ENCODE results near the gene TNFRSF1A.
A peak's percentile ranks its signal among the peaks of the same experiment; 100 is the strongest.

The TNFRSF1A gene

DNA sequence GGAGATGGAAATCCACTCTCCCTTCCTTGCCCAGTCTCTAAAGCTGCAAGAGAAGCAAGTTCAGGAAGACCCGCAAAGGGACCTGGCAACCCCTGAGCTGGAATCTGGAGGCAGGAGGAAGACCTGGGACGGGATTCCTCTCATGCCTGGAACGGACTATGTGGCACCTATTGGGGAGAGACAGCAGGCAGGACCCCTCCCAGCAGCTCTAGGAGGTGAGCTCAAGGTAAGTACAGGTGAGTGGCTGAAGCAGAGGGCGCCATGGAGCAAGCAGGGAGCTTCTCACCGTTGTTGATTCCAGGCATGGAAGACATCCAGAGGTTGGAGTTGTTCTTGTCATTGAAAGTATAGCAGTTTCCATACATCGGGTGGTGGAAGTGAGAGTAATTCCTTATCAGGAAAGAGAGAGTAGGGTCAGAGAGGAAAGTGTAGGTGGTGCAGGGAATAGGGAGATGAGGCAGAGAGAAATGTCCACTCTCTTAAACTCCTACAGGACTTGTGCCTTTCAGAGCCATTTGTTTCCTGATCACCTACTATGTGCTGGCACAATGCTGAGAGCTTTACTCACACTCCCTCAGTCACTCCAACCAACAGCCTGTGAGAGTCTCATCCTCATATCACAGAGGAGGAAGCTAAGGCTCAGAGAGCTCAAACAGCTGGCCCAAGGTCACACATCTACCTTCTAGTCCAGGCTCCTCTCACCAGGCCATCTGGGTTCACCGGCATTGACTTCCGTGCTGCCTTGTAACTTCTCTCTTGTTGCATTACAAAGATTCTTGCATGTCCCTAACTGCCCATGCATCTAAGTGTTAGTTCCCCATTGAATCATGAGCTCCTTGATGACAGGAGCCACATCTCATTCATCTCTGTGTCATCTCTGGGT, 13.9 kb upstream of the TNFRSF1A start:
- TF ChIP-seq, protein P1, sequence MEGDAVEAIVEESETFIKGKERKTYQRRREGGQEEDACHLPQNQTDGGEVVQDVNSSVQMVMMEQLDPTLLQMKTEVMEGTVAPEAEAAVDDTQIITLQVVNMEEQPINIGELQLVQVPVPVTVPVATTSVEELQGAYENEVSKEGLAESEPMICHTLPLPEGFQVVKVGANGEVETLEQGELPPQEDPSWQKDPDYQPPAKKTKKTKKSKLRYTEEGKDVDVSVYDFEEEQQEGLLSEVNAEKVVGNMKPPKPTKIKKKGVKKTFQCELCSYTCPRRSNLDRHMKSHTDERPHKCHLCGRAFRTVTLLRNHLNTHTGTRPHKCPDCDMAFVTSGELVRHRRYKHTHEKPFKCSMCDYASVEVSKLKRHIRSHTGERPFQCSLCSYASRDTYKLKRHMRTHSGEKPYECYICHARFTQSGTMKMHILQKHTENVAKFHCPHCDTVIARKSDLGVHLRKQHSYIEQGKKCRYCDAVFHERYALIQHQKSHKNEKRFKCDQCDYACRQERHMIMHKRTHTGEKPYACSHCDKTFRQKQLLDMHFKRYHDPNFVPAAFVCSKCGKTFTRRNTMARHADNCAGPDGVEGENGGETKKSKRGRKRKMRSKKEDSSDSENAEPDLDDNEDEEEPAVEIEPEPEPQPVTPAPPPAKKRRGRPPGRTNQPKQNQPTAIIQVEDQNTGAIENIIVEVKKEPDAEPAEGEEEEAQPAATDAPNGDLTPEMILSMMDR (IDR thresholded peaks at IDR 0.05; ENCODE audit: control insufficient read depth, extremely low read depth, insufficient read depth), result peak; percentile 18; the same call in 1 of the 2 replicates
- DNase-seq (ENCODE audit: low read depth), result no peak
- H3K4me3 ChIP-seq (ENCODE audit: low read depth, low read length), result no peak overlapping the region

DNA sequence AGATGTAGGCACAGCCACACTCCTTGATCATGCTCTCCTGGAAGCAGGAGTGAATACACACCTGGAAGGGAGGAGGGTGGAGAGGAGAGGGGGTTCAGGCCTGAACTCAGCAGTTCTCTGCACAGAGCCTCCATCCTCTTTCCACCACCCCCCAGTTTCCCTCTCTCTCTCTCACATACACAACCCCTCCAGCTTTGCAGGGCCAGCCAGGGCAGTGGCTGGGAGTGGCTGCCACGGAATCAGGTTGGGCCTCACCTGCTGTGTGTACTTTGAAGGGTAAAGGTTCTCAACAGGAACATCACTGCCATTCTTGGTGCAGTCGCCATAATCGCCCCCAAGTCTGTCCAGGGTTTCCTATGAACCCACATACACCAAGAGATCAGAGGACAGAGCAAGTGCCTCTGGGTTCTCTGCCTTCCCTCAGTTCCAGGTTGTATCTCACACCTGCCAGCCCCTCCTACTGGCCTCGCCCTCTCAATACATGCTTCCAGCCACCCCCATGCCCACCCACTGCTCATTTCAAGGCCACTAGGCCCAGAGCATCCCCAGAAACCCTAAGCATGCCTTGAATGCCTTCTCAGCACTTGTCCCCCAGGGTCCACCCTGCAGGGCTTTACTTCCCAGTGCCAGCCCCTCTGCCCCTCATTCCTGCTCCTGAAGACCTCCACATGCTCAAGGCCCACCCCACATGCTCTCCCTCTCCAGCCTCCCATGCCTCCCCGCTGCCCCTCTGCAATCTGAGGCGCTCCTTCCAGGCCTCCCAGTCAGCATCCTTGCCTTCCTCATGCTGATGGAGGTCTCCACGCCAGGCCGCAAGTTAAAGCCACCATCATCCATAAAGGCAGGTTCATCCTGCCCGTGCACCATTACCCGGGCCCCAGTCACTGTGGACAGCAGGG, 12.9 kb upstream of the TNFRSF1A start:
- no peak for DNase-seq (ENCODE audit: low read depth)
- TF ChIP-seq, protein P1 (IDR thresholded peaks at IDR 0.05; ENCODE audit: control insufficient read depth, extremely low read depth, insufficient read depth), result no peak
- no peak overlapping the region for H3K4me3 ChIP-seq (ENCODE audit: low read depth, low read length)

DNA sequence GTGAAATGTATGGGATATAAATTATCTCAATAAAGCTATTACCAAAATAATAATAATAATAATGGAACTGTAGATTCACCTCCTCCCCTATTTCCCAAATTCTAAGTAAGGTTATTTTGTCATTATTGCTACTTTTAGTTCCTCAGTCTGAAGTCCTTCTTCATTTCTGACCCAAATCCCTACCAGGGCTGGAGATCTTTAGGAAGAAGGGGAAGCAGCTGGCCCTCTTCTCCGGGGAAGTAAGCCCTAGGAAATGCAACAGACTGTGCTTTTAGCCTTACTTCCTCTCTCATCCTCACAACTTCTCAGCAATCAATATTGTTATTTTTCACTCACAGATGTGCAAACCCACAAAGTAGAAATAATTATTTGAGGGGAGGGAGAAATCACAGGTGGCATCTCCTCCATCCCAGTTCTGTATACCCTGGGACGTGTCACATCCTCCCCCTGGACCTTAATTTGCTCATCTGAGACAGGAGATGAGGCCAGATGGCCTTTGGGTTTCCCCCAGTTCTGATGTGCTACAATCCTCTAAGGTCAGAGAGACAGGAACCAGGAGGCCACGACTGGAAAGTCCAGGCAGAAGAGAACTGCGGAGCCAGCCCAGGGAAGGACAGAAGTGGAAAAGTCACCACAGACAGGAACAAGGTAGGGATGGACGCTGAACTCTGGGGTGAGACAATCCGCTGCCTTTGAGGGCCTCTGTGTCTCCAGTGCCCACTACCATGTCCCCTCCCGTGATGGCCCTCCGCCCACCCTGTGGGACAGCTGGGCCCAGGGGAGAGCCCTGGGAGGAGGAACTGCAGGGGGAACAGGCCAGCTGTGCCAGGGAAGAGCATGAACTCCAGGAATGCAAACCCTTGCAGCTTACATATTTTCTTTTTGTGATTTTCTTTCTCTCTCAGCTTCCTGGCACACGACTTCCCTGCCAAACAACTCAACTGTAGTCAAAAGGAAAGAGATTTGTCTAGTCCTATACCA, 10.6 kb upstream of the TNFRSF1A start:
- TF ChIP-seq, protein P1 (IDR thresholded peaks at IDR 0.05; ENCODE audit: control insufficient read depth, extremely low read depth, insufficient read depth), result no peak
- no peak for DNase-seq (ENCODE audit: low read depth)
- no peak overlapping the region for H3K4me3 ChIP-seq (ENCODE audit: low read depth, low read length)

DNA sequence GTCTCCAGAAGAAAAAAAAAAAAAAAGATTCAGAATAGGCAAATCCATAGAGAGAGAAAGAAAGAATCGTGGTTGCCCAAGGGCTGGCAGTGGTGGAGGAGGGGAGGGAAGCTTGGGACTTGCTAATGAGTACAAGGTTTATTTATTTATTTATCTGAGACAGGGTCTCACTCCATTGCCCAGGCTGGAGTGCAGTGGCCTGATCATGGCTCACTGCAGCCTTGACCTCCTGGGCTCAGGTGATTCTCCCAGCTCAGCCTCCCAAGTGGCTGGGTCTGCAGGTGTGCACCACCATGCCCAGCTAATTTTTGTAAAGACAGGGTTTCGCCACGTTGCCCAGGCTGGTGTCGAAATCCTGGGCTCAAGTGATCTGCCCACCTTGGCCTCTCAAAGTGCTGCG, 9.7 kb upstream of the TNFRSF1A start:
- DNase-seq (ENCODE audit: low read depth), result no peak
- TF ChIP-seq, protein P1 (IDR thresholded peaks at IDR 0.05; ENCODE audit: control insufficient read depth, extremely low read depth, insufficient read depth), result no peak
- no peak overlapping the region for H3K4me3 ChIP-seq (ENCODE audit: low read depth, low read length)

DNA sequence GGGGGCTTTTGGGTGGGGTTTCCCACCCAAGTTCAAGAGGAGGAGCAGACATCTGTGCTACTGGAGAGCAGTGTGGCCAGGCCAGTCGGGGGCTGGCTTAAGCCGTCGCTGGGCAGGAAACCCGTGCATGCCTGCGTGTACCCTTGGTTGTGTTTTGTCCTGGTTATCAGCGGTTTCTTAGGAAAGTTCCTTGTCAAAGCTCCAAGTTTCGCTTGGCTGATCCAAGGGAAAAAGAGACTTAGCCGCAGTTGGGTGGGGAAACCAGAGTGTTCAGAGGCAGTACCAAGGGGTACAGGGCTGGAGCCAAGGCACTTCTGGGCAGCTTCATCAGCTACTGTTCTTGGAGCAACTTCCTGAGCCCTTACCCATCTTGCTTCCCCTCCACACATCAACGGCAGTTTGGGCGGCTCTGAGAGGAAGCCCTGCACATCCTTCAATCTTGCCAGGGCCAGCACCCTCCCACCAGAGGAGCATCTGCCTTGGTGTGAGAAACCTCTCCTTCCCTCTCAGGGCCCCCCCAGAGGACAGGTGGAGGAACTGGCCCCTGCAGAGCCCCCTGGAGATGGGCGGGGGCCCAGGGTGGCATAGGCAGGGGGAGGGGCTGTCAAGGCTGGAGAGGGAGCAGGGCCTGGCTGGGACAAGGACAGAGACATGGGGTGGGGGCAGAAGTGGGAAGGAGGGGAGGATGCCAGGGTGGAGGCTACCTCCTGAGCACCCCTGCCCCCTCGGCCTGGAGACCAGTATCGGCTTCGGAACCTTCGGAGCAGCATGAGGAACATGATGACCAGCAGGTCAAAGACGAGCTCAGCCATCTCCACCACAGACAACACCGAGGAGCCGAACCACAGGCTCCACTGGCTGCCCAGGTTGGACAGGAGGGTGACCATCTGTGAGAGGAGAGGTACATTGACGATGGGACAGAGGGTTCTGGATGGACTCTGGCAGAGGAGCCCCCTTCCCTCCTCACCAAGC, 5.8 kb upstream of the TNFRSF1A start:
- DNase-seq (ENCODE audit: low read depth), result no peak
- no peak overlapping the region for H3K4me3 ChIP-seq (ENCODE audit: low read depth, low read length)
- TF ChIP-seq, protein P1 (IDR thresholded peaks at IDR 0.05; ENCODE audit: control insufficient read depth, extremely low read depth, insufficient read depth), result no peak

Data from LNCaP clone FGC (cell line).